HG03521 (cell line): ENCODE measurements around the gene THRB.

ENCODE experiments used
- ATAC-seq: cut with Tn5 transposase; IDR thresholded peaks from one replicate; pipeline ENCODE4 v1.9.1; 2021; ENCODE audit warnings: mild to moderate bottlenecking, moderate library complexity; ENCODE audit not compliant: unreplicated experiment

Gene THRB

GRCh38 chr3:24158761-24159454 lies 335.7 kb downstream of the THRB start:
- no peak for ATAC-seq

DNA sequence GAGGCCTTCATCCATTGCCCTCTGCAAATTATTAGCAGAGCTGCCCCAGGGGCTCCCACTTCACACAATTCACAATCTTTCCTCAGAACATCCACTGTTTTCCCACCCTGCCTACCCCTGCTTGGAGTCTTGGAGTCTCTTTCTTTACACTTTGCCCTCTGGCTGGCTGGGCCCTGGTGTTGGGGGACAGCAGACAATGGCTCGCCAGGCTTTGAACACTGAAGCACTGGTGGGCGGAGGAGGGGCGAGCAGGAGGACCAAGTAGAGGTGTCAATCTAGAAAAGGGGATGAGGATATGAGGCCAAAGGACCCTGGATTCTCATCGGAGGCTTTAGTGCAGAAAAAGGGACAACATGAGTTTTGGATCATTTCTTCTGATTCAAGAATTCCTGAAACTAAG lies 337.5 kb downstream of the THRB start:
- ATAC-seq = no peak

GRCh38 chr3:24156466-24156865 lies 338.2 kb downstream of the THRB start:
- ATAC-seq = no peak

GRCh38 chr3:24155276-24155675 lies 339.4 kb downstream of the THRB start:
- no peak for ATAC-seq

GRCh38 chr3:24154781-24155180 lies 339.9 kb downstream of the THRB start:
- no peak for ATAC-seq

DNA sequence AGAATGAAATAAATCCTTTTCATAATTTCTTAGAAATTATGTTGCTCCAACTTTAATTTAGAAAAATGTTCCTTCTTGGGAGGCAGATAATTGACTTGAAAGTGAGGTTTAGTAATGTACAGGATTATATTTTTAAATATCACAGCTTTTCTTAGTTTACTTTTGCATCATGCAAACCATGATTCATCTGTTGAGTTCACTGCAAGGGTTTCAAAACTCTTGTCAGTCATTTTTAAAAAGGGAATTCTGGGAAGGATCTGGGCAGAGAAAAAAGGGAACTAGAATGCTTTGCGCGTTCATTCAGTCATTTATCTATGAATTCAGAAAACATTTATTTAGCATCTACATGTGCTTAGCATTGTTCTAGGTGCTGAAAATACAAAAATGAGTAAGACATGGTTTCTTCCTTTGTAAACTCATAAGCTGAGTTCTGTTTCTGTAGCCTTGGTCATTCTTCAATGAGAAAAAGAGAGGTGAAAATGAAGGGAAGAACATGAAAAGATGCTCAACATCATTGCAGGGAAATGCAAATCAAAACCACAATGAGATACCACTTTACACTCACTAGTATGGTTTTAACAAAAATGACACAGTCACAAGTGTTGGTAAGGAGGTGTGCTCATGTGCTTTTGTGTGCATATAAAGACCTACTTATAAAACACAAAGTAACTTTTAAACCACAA lies 340.5 kb downstream of the THRB start:
- peak; percentile 65 for ATAC-seq

- no peak for ATAC-seq
Observed at GRCh38 chr3:24151594-24151993, 343.1 kb downstream of the THRB start.

- no peak for ATAC-seq
Observed at GRCh38 chr3:24149032-24149431, 345.6 kb downstream of the THRB start.

DNA sequence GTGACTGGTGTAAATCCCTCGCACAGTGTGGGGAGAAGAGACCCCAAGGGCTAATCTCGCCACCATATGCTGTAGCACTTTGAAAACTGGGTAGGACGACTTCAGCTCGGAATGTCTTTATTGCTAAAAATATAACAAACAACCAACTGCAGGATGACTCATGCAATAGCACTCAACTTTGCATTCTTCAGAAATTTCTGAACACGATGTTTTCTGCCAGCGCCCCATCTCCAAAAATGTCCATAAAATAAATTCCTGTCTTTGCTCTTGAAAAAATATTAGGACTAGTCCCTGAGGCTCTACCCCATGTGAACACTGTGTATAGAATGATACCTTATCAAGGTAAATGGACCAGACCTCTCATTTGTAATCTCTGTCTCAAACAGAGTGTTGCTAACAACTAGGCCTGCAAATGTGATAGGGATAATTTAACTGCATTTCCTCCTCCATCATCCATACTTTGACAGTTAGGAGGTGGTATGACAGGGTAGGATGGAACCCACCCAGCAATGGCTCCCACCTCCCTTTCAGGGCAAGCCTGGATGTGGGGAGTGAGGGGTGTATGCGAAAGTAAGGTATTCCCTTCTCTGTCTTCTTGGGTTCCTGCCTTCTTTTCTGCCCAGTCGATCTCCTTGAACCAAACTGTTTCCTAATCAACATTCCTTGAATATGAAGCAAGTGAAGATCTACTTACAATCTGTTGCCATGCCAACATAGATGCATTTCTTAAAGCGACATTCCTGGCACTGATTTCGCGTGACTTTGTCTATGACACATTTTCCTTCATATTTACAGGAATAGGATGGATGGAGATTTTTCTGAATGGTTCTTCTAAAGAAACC lies 348.4 kb downstream of the THRB start:
- ATAC-seq = no peak

DNA sequence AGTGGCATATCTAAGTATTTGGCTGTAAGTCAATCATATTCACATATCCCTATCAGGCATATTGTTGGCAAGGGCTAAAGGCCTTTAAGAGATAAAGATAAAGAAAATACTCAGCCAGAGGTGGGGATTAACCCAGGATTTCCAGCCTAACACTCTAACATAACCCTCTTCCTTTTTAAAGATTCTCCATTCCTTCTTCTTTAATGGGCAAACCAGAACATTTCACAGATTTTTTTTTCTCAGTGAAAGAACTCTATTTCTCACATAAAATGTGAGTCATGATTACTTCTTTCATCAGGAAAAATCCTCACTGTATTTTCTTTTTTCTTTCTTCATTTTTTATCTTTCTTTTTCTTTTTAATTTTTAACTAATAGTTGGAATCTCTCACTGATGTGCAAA lies 349.2 kb downstream of the THRB start:
- no peak for ATAC-seq

GRCh38 chr3:24142127-24142526 lies 352.5 kb downstream of the THRB start:
- no peak for ATAC-seq

DNA sequence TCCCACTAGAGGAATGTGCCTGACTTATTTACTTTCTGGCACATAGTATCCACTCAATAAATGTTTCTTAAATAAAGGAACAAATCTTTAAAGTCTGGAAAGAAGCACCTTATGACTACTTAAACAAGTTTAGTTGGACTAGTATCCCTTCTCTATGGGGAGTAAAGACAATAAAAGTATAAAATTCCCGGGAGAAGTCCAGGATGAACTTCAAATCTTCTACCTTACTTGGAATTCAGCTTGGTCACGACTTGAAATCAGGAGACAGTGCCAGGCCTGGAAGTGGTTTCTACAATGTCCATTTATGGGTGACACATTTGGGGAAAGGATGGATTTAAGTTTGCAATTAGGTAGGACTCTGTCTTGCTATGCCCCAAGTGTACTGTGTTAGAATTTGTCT lies 353.1 kb downstream of the THRB start:
- no peak for ATAC-seq

GRCh38 chr3:24139463-24140412 lies 354.9 kb downstream of the THRB start:
- no peak for ATAC-seq

- no peak for ATAC-seq
Observed at GRCh38 chr3:24138876-24139256, 355.8 kb downstream of the THRB start.

DNA sequence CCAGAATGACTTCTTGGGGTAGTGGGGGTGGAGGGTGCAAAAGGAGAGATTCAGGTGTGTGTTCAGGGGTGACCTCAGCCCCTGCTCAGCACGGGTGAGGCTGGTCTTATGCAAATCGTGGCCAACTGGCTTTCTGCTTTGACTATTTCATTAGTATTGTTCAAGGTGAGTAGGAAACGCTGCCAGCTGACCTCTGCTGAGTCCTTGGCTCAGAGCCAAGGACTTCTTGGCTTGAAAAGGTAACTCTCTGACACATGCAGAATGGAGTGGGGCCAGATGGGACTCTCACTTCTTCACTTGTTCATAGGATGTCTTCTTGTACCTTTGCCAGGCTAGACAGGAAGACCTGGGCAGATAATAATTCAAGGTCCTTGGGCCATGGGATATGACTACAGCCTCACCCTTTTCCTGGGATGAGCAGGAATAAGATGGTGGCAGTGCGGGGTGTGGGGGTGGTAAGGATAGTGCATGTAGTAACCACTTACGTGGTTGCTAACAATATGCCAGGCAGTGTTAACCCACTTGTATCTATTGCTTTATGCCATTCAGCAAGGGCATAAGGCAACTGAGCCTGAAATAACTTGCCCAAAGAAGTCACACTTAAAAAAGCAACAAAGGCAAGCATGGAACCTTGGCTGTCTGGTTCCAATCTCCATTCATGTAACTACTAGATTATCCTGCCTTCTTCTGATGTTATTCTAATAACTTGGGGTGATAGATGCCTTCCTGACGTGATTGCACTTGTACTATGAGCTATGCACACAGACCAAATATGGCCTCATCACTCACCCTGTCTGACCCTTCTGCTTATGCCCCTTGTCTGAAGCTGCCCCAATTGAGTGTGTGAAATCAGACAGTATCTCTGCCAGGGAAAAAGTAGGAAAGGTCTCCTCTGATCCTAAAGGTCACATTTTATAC lies 356.4 kb downstream of the THRB start:
- no peak for ATAC-seq

DNA sequence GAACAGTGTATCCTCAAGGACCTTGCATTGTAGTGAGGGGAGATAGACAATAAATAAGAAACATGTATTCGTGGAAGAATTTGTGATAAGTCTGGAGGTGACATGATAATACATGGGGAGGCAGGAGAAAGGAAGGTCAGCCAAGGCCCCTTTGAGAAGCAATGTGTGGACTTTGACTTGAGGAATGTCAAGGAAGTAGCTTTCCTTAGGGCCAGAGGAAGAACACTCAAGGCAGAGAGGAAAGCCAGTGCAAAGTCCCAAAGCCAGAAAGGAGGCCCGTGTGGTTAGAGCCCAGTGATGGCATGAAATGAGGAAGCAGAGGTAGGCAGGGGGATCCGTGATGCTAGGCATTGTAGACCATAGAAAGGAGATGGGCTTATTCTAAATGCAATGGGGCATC lies 357.3 kb downstream of the THRB start:
- no peak for ATAC-seq

- no peak for ATAC-seq
Observed at GRCh38 chr3:24136624-24137310, 357.9 kb downstream of the THRB start.

DNA sequence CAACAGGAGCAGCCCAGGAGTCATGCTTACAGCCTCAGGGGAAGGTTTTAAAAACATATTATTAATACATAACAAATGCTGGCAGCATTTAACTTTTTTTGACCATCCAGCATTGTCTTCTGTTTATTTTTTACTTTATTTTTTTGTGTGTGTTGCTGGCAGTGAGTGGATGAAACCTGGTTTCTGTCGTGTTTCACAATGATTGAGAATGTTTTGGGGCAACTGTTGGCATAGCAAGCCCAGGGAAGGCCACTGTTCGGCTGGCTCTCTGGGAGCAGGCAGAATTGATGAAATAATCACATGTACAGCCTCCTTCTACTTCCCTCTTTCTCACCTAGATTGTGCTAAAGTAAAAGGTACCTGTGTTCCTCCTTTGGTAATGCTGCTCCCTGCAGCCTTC lies 359.4 kb downstream of the THRB start:
- ATAC-seq = no peak

DNA sequence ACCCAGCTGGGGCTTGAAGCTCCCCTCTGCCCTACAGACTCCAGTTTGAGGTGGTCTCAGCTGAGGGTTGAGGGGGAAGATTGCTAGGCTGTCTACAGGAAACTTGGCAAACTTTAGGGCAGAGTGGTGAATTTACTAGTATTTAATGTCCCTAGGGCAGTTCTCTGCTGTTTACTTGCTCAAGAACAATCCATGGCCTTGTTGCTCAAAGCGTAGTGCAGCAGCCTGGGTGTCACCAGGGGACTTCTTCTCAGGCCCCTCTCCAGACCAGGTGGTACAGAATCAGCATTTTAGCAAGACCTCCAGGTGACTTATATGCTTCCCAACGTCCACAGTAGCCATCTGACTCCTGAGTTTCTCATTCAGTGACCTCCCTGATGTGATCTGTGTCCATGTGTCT lies 360.7 kb downstream of the THRB start:
- ATAC-seq = no peak
